GM19025 (cell line): Measurements from ENCODE around the gene RGS9.
A peak's percentile ranks its signal among the peaks of the same experiment; 100 is the strongest.
"Not testable (repeated sequence)": the region's sequence is repeated elsewhere in the genome, so short reads cannot be mapped to it uniquely, and the experiment has no call there.

ENCODE experiments used
- ATAC-seq: cut with Tn5 transposase; IDR thresholded peaks from one replicate; pipeline ENCODE4 v1.9.1; 2021; ENCODE audit warnings: mild to moderate bottlenecking, low read depth, moderate library complexity; ENCODE audit not compliant: unreplicated experiment

RGS9 gene

GRCh38 chr17:65177901-65178300, 40.7 kb downstream of the RGS9 start:
- no peak for ATAC-seq

GRCh38 chr17:65180276-65180675, 43.1 kb downstream of the RGS9 start:
- not testable (repeated sequence) for ATAC-seq

- not testable (repeated sequence) for ATAC-seq
These were observed 43.6 kb downstream of the RGS9 start for GRCh38 chr17:65180752-65181236.

GRCh38 chr17:65181237-65182061, 44.3 kb downstream of the RGS9 start:
- peak; percentile 67 for ATAC-seq

GRCh38 chr17:65182233-65182632, 45.1 kb downstream of the RGS9 start:
- peak; percentile 35 for ATAC-seq

- ATAC-seq, result no peak
These were observed 46.6 kb downstream of the RGS9 start for GRCh38 chr17:65183736-65184135.

GRCh38 chr17:65184235-65184959, 47.2 kb downstream of the RGS9 start:
- no peak for ATAC-seq

GRCh38 chr17:65185062-65185461, 47.9 kb downstream of the RGS9 start:
- ATAC-seq, result no peak

GRCh38 chr17:65185668-65186382, 48.7 kb downstream of the RGS9 start:
- ATAC-seq, result no peak

- no peak for ATAC-seq
These were observed 53.4 kb downstream of the RGS9 start for GRCh38 chr17:65190467-65191097.

- no peak for ATAC-seq
These were observed 54.9 kb downstream of the RGS9 start for GRCh38 chr17:65191811-65192740.

- ATAC-seq, result no peak
These were observed 56.1 kb downstream of the RGS9 start for GRCh38 chr17:65193305-65193704.

- ATAC-seq, result no peak
These were observed 56.6 kb downstream of the RGS9 start for GRCh38 chr17:65193716-65194293.

- no peak for ATAC-seq
These were observed 57.6 kb downstream of the RGS9 start for GRCh38 chr17:65194670-65195334.

- ATAC-seq, result no peak
These were observed 58.5 kb downstream of the RGS9 start for GRCh38 chr17:65195716-65196115.

GRCh38 chr17:65196617-65197016, 59.4 kb downstream of the RGS9 start:
- ATAC-seq, result no peak

- ATAC-seq, result no peak
These were observed 60.0 kb downstream of the RGS9 start for GRCh38 chr17:65197201-65197600.

- ATAC-seq, result no peak
These were observed 61.6 kb downstream of the RGS9 start for GRCh38 chr17:65198653-65199382.
